IMR-90 (cell line): ENCODE measurements around the gene MINAR2. TPM values are rescaled to one million over a fixed set of nuclear protein-coding genes. Genes with fewer than 3 reads are reported as not detected.

Source experiments
- ATAC-seq: fragments of 200-7000 bp; cut with Tn5 transposase; 2 replicates; pipeline ENCODE4 v1.9.1; 2020; ENCODE audit warnings: low read depth, mild to moderate bottlenecking, moderate library complexity
- BruUV-seq: library from RNA; stranded (reverse); fragments of 400-500 nt; replicated peaks from 2 replicates; lab custom pipeline; 2021; lab: Mats Ljungman, UMichigan
- CTCF ChIA-PET: fragments of 300-600 bp; formaldehyde crosslinking; extraction: SDS; loops from one replicate; lab custom pipeline; 2021; ENCODE audit warnings: antibody characterized with exemption; lab: Yijun Ruan, JAX
- POLR2A ChIA-PET: fragments of 300-600 bp; sonication (Branson Sonifier 250); formaldehyde crosslinking; loops from one replicate; lab custom pipeline; 2022; ENCODE audit warnings: antibody characterized with exemption; ENCODE audit not compliant: unreplicated experiment; lab: Charles Lee
- DNase-seq: peaks from one replicate; pipeline ENCODE4 v3.0.0; 2013
- H2AFZ ChIP-seq: replicated peaks from 2 replicates; pipeline ENCODE3; 2013; ENCODE audit warnings: low read length, mild to moderate bottlenecking; ENCODE audit not compliant: poor library complexity
- H2AK5ac ChIP-seq: 2 replicates; pipeline ENCODE4 v1.6.1; 2013; ENCODE audit warnings: low read depth, low read length, inconsistent platforms
- H2AK9ac ChIP-seq: replicated peaks from 2 replicates; pipeline ENCODE3; 2013; ENCODE audit warnings: mild to moderate bottlenecking, low read depth, low read length, moderate library complexity; ENCODE audit not compliant: poor library complexity
- H2BK120ac ChIP-seq: 2 replicates; pipeline ENCODE4 v1.6.1; 2013; ENCODE audit warnings: low read depth, low read length, inconsistent platforms
- H2BK15ac ChIP-seq: 3 replicates; pipeline ENCODE4 v1.6.1; 2013; ENCODE audit warnings: low read depth, low read length, inconsistent platforms
- H2BK20ac ChIP-seq: 2 replicates; pipeline ENCODE4 v1.6.1; 2013; ENCODE audit warnings: low read depth, mild to moderate bottlenecking, inconsistent platforms, low read length, moderate library complexity
- H2BK5ac ChIP-seq: 2 replicates; pipeline ENCODE4 v1.6.1; 2013; ENCODE audit warnings: mild to moderate bottlenecking, low read depth, low read length, inconsistent platforms; ENCODE audit not compliant: poor library complexity, severe bottlenecking
- H3K14ac ChIP-seq: replicated peaks from 2 replicates; pipeline ENCODE4 v1.6.1; 2013; ENCODE audit warnings: low read depth, low read length, inconsistent platforms
- H3K18ac ChIP-seq: 2 replicates; pipeline ENCODE4 v1.6.1; 2013; ENCODE audit warnings: low read depth, low read length, control low read depth
- H3K23ac ChIP-seq: 2 replicates; pipeline ENCODE4 v1.6.1; 2013; ENCODE audit warnings: low read depth, low read length, inconsistent platforms
- H3K27ac ChIP-seq: 2 replicates; pipeline ENCODE4 v1.5.1; 2013; ENCODE audit warnings: mild to moderate bottlenecking, control low read depth, low read length; ENCODE audit not compliant: insufficient read depth
- H3K27me3 ChIP-seq: 2 replicates; pipeline ENCODE4 v1.6.1; 2013; ENCODE audit warnings: low read length; ENCODE audit not compliant: control insufficient read depth, insufficient read depth
- H3K36me3 ChIP-seq: 2 replicates; pipeline ENCODE4 v1.6.1; 2013; ENCODE audit warnings: low read length, mixed read lengths; ENCODE audit not compliant: control insufficient read depth, insufficient read depth
- H3K4ac ChIP-seq: 2 replicates; pipeline ENCODE4 v1.6.1; 2013; ENCODE audit warnings: low read depth, low read length, inconsistent platforms
- H3K4me1 ChIP-seq: 2 replicates; pipeline ENCODE4 v1.6.1; 2013; ENCODE audit warnings: low read length, mixed read lengths; ENCODE audit not compliant: control insufficient read depth, insufficient read depth
- H3K4me2 ChIP-seq: 2 replicates; pipeline ENCODE4 v1.6.1; 2013; ENCODE audit warnings: low read depth, mild to moderate bottlenecking, control low read depth, low read length, moderate library complexity
- H3K4me3 ChIP-seq: 2 replicates; pipeline ENCODE4 v1.5.1; 2013; ENCODE audit warnings: low read depth, mild to moderate bottlenecking, control low read depth, low read length, moderate library complexity; ENCODE audit not compliant: insufficient read depth
- H3K56ac ChIP-seq: 2 replicates; pipeline ENCODE4 v1.6.1; 2013; ENCODE audit warnings: low read length, inconsistent platforms; ENCODE audit not compliant: insufficient read depth; ENCODE audit errors: extremely low read depth
- H3K79me1 ChIP-seq, 2 experiments: 2 replicates each; pipeline ENCODE4 v1.6.1; 2013; ENCODE audit warnings: low read length in 2 of 2, inconsistent platforms in 1 of 2, low read depth in 1 of 2
- H3K9ac ChIP-seq: 2 replicates; pipeline ENCODE4 v1.6.1; 2013; ENCODE audit warnings: low read depth, low read length, control low read depth
- H3K9me1 ChIP-seq: 2 replicates; pipeline ENCODE4 v1.6.1; 2013; ENCODE audit warnings: low read length, inconsistent platforms; ENCODE audit not compliant: insufficient read depth
- H3K9me3 ChIP-seq: 2 replicates; pipeline ENCODE4 v1.6.1; 2013; ENCODE audit warnings: low read length; ENCODE audit not compliant: control insufficient read depth, insufficient read depth
- H4K20me1 ChIP-seq: 2 replicates; pipeline ENCODE4 v1.6.1; 2013; ENCODE audit warnings: low read length, inconsistent platforms; ENCODE audit not compliant: insufficient read depth
- H4K5ac ChIP-seq: 2 replicates; pipeline ENCODE4 v1.6.1; 2013; ENCODE audit warnings: mild to moderate bottlenecking, low read depth, low read length, control low read depth
- H4K8ac ChIP-seq, 2 experiments: 2 replicates each; pipeline ENCODE4 v1.6.1; 2013; ENCODE audit warnings: low read depth in 2 of 2, low read length in 2 of 2, control low read depth in 1 of 2, inconsistent platforms in 1 of 2
- H4K91ac ChIP-seq: 2 replicates; pipeline ENCODE4 v1.6.1; 2013; ENCODE audit warnings: low read depth, low read length, inconsistent platforms; ENCODE audit not compliant: insufficient read depth
- BHLHE40 ChIP-seq: fragments of 150-350 bp; IDR thresholded peaks from 2 replicates; pipeline ENCODE4 v1.6.1; 2016; ENCODE audit warnings: mild to moderate bottlenecking, low read depth, low read length
- CEBPB ChIP-seq: IDR thresholded peaks from 2 replicates; pipeline ENCODE4 v1.6.1; 2012; ENCODE audit warnings: low read depth, low read length, improper control_type of control experiment
- CHD1 ChIP-seq: IDR thresholded peaks from 2 replicates; pipeline ENCODE4 v1.6.1; 2012; ENCODE audit warnings: low read depth, low read length, improper control_type of control experiment
- FOS ChIP-seq: fragments of 150-350 bp; IDR thresholded peaks from 2 replicates; pipeline ENCODE4 v1.6.1; 2016; ENCODE audit warnings: low read depth, low read length
- MXI1 ChIP-seq: IDR thresholded peaks from 2 replicates; pipeline ENCODE4 v1.6.1; 2012; ENCODE audit warnings: low read depth, mild to moderate bottlenecking, low read length, moderate library complexity, borderline replicate concordance
- NFE2L2 ChIP-seq: fragments of 150-350 bp; IDR thresholded peaks from 2 replicates; pipeline ENCODE4 v1.6.1; 2016; ENCODE audit warnings: low read depth, mild to moderate bottlenecking, low read length
- RAD21 ChIP-seq: IDR thresholded peaks from 2 replicates; pipeline ENCODE4 v1.6.1; 2012; ENCODE audit warnings: low read length, improper control_type of control experiment
- RFX5 ChIP-seq: IDR thresholded peaks from 2 replicates; pipeline ENCODE4 v1.8.0; 2012; ENCODE audit warnings: low read depth, mild to moderate bottlenecking, low read length, moderate library complexity
- SMC3 ChIP-seq: fragments of 150-350 bp; IDR thresholded peaks from 2 replicates; pipeline ENCODE4 v1.6.1; 2016; ENCODE audit warnings: low read depth, mild to moderate bottlenecking, antibody characterized with exemption, low read length, moderate library complexity
- WGBS, 2 experiments: methylation state at CpG; one replicate each; pipeline versions ENCODE4 v1.1.5 to v1.1.7; 2013; ENCODE audit warnings: missing lambda C conversion rate in 2 of 2; ENCODE audit not compliant: insufficient read length in 1 of 2; ENCODE audit errors: extremely low coverage in 2 of 2; 5-methylcytosine and 5-hydroxymethylcytosine counted together
- dilution Hi-C: fragments of 300-500 bp; cut with HindIII; formaldehyde crosslinking; loops from one replicate; pipeline ENCODE4 v1.14.3; 2018; ENCODE audit warnings: low sequenced_read_pairs; ENCODE audit not compliant: unreplicated experiment
- in situ Hi-C: fragments of 300-500 bp; cut with MboI; formaldehyde crosslinking; loops from 3 replicates; pipeline ENCODE4 v1.14.3; 2019; ENCODE audit warnings: low sequenced_read_pairs, inconsistent platforms, mixed read lengths
- intact Hi-C: fragments of 100-400 bp; cut with micrococcal nuclease; formaldehyde crosslinking; loops from 2 replicates; pipeline ENCODE4 v1.10.0; 2022
- polyA plus RNA-seq, 3 experiments: library from polyadenylated mRNA; depleted of rRNA; stranded (reverse); fragments of >200 nt; gene quantifications; 2 replicates each; pipeline ENCODE4 v1.2.3, GENCODE V29; 2012; ENCODE audit warnings: low replicate concordance in 1 of 3
- total RNA-seq: library from RNA; depleted of rRNA; stranded (reverse); fragments of >200 nt; gene quantifications from 2 replicates; pipeline ENCODE4 v1.2.3, GENCODE V29; 2012
- TF ChIP-seq, protein P1 (sequence below): fragments of 150-350 bp; IDR thresholded peaks from 2 replicates; pipeline ENCODE4 v1.6.1; 2017; ENCODE audit warnings: mild to moderate bottlenecking, antibody characterized with exemption, low read length, low read depth
- TF ChIP-seq, protein P2 (sequence below): conservative IDR thresholded peaks from 2 replicates; pipeline ENCODE4 v1.5.1; 2012; ENCODE audit warnings: mild to moderate bottlenecking, low read depth, low read length, improper control_type of control experiment
- TF ChIP-seq, protein P3 (sequence below): fragments of 150-350 bp; IDR thresholded peaks from 2 replicates; pipeline ENCODE4 v1.6.1; 2016; ENCODE audit warnings: low read depth, mild to moderate bottlenecking, low read length, moderate library complexity, borderline replicate concordance

MINAR2 gene
- total and polyA plus RNA-seq, 2 of the 4 experiments (the other 2 are of a cell fraction), result not detected

GRCh38 chr5:129724222-129724621, 23.7 kb upstream of the MINAR2 start:
- Histone ChIP-seq H3K56ac (no peak overlapping the region), H3K9me1 (no peaks in the 10 kb centered on the region), H3K14ac (no peak overlapping the region), H2BK20ac (no peak overlapping the region), H2BK5ac (no peak overlapping the region), H2BK15ac (no peak overlapping the region), H2BK120ac (no peak overlapping the region), H3K79me1 (no peaks in the 10 kb centered on the region), H3K27me3 (no peaks in the 10 kb centered on the region), H3K4me2 (no peak overlapping the region), H3K9ac (no peak overlapping the region), H3K18ac (no peak overlapping the region), H2AK9ac (no peak overlapping the region), H3K4ac (no peak overlapping the region), H2AK5ac (no peak overlapping the region), H2AFZ (no peak overlapping the region), H3K27ac (no peak overlapping the region), H4K5ac (no peak overlapping the region), H3K36me3 (no peaks in the 10 kb centered on the region), H3K9me3 (0 out of 2 replicates have a peak, but pooled peaks cover 2% of the 10 kb centered on the region), H3K23ac (no peak overlapping the region), H4K20me1 (no peaks in the 10 kb centered on the region), H3K4me1 (no peaks in the 10 kb centered on the region), H4K8ac (no peak overlapping the region), H4K91ac (no peak overlapping the region), H3K4me3 (no peak overlapping the region)
- 50% methylated on average over 1 of the region's 2 CpGs; no CpG with 5 or more reads in 1 of the 2 experiments for WGBS, 2 experiments
- POLR2A ChIA-PET, result no interaction called here
- CTCF ChIA-PET, result no interaction called here
- BruUV-seq, result no TSS peak
- TF ChIP-seq BHLHE40 (no peak), RFX5 (no peak), MXI1 (no peak), RAD21 (no peak), CHD1 (no peak), NFE2L2 (no peak), CEBPB (no peak), SMC3 (no peak), FOS (no peak)
- TF ChIP-seq, protein P1, sequence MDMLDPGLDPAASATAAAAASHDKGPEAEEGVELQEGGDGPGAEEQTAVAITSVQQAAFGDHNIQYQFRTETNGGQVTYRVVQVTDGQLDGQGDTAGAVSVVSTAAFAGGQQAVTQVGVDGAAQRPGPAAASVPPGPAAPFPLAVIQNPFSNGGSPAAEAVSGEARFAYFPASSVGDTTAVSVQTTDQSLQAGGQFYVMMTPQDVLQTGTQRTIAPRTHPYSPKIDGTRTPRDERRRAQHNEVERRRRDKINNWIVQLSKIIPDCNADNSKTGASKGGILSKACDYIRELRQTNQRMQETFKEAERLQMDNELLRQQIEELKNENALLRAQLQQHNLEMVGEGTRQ, result no peak
- TF ChIP-seq, protein P2, sequence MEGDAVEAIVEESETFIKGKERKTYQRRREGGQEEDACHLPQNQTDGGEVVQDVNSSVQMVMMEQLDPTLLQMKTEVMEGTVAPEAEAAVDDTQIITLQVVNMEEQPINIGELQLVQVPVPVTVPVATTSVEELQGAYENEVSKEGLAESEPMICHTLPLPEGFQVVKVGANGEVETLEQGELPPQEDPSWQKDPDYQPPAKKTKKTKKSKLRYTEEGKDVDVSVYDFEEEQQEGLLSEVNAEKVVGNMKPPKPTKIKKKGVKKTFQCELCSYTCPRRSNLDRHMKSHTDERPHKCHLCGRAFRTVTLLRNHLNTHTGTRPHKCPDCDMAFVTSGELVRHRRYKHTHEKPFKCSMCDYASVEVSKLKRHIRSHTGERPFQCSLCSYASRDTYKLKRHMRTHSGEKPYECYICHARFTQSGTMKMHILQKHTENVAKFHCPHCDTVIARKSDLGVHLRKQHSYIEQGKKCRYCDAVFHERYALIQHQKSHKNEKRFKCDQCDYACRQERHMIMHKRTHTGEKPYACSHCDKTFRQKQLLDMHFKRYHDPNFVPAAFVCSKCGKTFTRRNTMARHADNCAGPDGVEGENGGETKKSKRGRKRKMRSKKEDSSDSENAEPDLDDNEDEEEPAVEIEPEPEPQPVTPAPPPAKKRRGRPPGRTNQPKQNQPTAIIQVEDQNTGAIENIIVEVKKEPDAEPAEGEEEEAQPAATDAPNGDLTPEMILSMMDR, result no peak
- TF ChIP-seq, protein P3, sequence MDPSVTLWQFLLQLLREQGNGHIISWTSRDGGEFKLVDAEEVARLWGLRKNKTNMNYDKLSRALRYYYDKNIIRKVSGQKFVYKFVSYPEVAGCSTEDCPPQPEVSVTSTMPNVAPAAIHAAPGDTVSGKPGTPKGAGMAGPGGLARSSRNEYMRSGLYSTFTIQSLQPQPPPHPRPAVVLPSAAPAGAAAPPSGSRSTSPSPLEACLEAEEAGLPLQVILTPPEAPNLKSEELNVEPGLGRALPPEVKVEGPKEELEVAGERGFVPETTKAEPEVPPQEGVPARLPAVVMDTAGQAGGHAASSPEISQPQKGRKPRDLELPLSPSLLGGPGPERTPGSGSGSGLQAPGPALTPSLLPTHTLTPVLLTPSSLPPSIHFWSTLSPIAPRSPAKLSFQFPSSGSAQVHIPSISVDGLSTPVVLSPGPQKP, result no peak
- in situ Hi-C loops (no loop called here), dilution Hi-C loops (no loop called here), intact Hi-C loops (no loop called here)
- ATAC-seq, result no peak
- no peak for DNase-seq
